ENCODE data around the gene SPDYC. TPM values are rescaled to one million over a fixed set of nuclear protein-coding genes. Genes with fewer than 3 reads are reported as not detected.

The SPDYC gene
- total RNA-seq, 1 donor from 2014 or later, result not detected

- Mint-ChIP-seq H3K36me3 (ENCODE audit: unreplicated experiment) (peaks cover 5% of the 10 kb centered on the region), H3K27me3 (ENCODE audit: unreplicated experiment) (peaks cover 11% of the 10 kb centered on the region), H3K9me3 (ENCODE audit: unreplicated experiment) (peaks cover 16% of the 10 kb centered on the region), H3K27ac (ENCODE audit: unreplicated experiment) (no peak overlapping the region), H3K4me1 (ENCODE audit: low read depth, unreplicated experiment) (peaks cover 2% of the 10 kb centered on the region), H3K4me3 (ENCODE audit: unreplicated experiment) (no peak overlapping the region)
- TF ChIP-seq CTCF (IDR thresholded peaks at IDR 0.05; ENCODE audit: partially characterized antibody, unreplicated experiment), result no peak
- no peak for DNase-seq
These were observed 41.5 kb downstream of the SPDYC start for GRCh38 chr11:65211293-65212105.

- Mint-ChIP-seq H3K9me3 (ENCODE audit: unreplicated experiment) (peaks cover 12% of the 10 kb centered on the region), H3K36me3 (ENCODE audit: unreplicated experiment) (peaks cover 5% of the 10 kb centered on the region), H3K27me3 (ENCODE audit: unreplicated experiment) (peaks cover 8% of the 10 kb centered on the region), H3K4me1 (ENCODE audit: low read depth, unreplicated experiment) (peaks cover 2% of the 10 kb centered on the region), H3K27ac (ENCODE audit: unreplicated experiment) (peak overlapping the region; percentile 28), H3K4me3 (ENCODE audit: unreplicated experiment) (no peak overlapping the region)
- TF ChIP-seq CTCF (IDR thresholded peaks at IDR 0.05; ENCODE audit: partially characterized antibody, unreplicated experiment), result no peak
- no peak for DNase-seq
These were observed 42.3 kb downstream of the SPDYC start for GRCh38 chr11:65212226-65212801.

- Mint-ChIP-seq H3K4me3 (ENCODE audit: unreplicated experiment) (no peak overlapping the region), H3K4me1 (ENCODE audit: low read depth, unreplicated experiment) (peaks cover 2% of the 10 kb centered on the region)
- DNase-seq, result no peak
These were observed 43.5 kb downstream of the SPDYC start for GRCh38 chr11:65213322-65214211.

GRCh38 chr11:65214212-65214845, 44.3 kb downstream of the SPDYC start:
- H3K27me3 Mint-ChIP-seq (ENCODE audit: unreplicated experiment), result peaks cover 8% of the 10 kb centered on the region
- H3K27ac Mint-ChIP-seq (ENCODE audit: unreplicated experiment), result peak overlapping the region; percentile 44
- TF ChIP-seq CTCF (IDR thresholded peaks at IDR 0.05; ENCODE audit: partially characterized antibody, unreplicated experiment), result no peak
- H3K36me3 Mint-ChIP-seq (ENCODE audit: unreplicated experiment), result peaks cover 5% of the 10 kb centered on the region
- DNase-seq, result no peak
- peaks cover 12% of the 10 kb centered on the region for H3K9me3 Mint-ChIP-seq (ENCODE audit: unreplicated experiment)
- peak overlapping the region; percentile 18 for H3K4me3 Mint-ChIP-seq (ENCODE audit: unreplicated experiment)
- H3K4me1 Mint-ChIP-seq (ENCODE audit: low read depth, unreplicated experiment), result peaks cover 2% of the 10 kb centered on the region

More at GRCh38 chr11:65213322-65214211, 43.5 kb downstream of the SPDYC start:
- H3K27me3 Mint-ChIP-seq (ENCODE audit: unreplicated experiment), result peaks cover 8% of the 10 kb centered on the region
- no peak for TF ChIP-seq CTCF (IDR thresholded peaks at IDR 0.05; ENCODE audit: partially characterized antibody, unreplicated experiment)
- H3K9me3 Mint-ChIP-seq (ENCODE audit: unreplicated experiment), result peaks cover 12% of the 10 kb centered on the region
- H3K27ac Mint-ChIP-seq (ENCODE audit: unreplicated experiment), result no peak overlapping the region
- H3K36me3 Mint-ChIP-seq (ENCODE audit: unreplicated experiment), result peaks cover 5% of the 10 kb centered on the region

All from glutamatergic neuron (in vitro differentiated cells).